GM12874 (cell line): ENCODE data around the gene TIE1.

Experiments
- CTCF ChIP-seq: IDR thresholded peaks from 2 replicates; pipeline ENCODE4 v1.5.1; 2011; ENCODE audit warnings: low read depth, mild to moderate bottlenecking, control low read depth, low read length, moderate library complexity; ENCODE audit not compliant: insufficient read depth

The TIE1 gene

GRCh38 chr1:43296207-43296606 lies 4.6 kb upstream of the TIE1 start:
- no peak for TF ChIP-seq CTCF

GRCh38 chr1:43298055-43298454 lies 2.7 kb upstream of the TIE1 start:
- no peak for TF ChIP-seq CTCF

- no peak for TF ChIP-seq CTCF
Observed at GRCh38 chr1:43299101-43299500, 1.7 kb upstream of the TIE1 start.

GRCh38 chr1:43302201-43302600 lies 1.4 kb downstream of the TIE1 start:
- TF ChIP-seq CTCF: no peak

GRCh38 chr1:43302721-43303470 lies 2.1 kb downstream of the TIE1 start:
- TF ChIP-seq CTCF: no peak

- TF ChIP-seq CTCF: no peak
Observed at GRCh38 chr1:43303471-43304313, 2.9 kb downstream of the TIE1 start.

GRCh38 chr1:43304314-43304681 lies 3.5 kb downstream of the TIE1 start:
- TF ChIP-seq CTCF: no peak
